ENCODE results near the gene DTNBP1.
"Not testable (repeated sequence)": the region's sequence is repeated elsewhere in the genome, so short reads cannot be mapped to it uniquely, and the experiment has no call there.

DTNBP1 gene

GRCh38 chr6:15553736-15554294, 109.0 kb downstream of the DTNBP1 start:
- DNase-seq, result no peak

- no peak for DNase-seq
These were observed 109.8 kb downstream of the DTNBP1 start for GRCh38 chr6:15553031-15553430.

DNA sequence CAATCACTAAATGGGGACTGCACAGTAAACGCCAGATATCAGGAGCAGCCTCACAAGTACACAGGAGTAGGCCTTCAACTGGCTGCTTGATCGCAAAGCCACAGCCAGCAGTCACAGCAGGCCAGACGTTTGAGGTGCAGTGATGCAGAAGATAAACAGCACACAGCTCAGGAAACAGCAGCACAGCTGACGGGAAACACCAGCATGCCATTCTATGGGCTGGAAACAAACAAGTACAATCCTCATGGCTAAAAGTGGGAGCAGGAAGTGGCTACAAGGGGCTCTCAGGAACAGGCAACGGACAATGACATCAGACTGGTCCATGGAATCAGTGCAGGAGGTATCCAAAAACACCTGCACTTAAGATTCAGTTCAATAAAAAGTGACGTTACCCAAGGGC, 111.0 kb downstream of the DTNBP1 start:
- no peak for DNase-seq

- no peak for DNase-seq
These were observed 111.6 kb downstream of the DTNBP1 start for GRCh38 chr6:15551262-15551661.

- no peak for DNase-seq
These were observed 112.2 kb downstream of the DTNBP1 start for GRCh38 chr6:15550546-15551123.

GRCh38 chr6:15549371-15549770, 113.5 kb downstream of the DTNBP1 start:
- DNase-seq, result no peak

- DNase-seq, result no peak
These were observed 115.4 kb downstream of the DTNBP1 start for GRCh38 chr6:15547400-15547799.

DNA sequence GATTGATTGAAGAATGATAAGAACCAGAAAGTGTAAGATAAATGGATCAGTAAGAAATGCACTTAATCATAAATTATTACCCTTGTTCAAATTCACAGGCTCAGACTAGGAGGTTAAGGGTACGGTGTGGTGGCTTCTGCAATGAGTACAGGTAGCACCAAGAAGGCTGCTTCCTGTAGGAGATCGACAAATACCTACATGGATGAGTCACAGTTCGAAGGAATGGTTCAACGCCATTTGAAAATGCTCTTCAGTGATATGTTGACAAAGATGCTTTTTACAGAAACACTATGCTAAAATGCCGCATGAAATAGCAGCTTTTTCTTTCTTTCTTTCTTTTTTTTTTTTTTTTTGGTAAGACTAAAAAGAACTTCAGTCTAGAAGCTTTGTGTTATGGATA, 116.2 kb downstream of the DTNBP1 start:
- no peak for DNase-seq

DNA sequence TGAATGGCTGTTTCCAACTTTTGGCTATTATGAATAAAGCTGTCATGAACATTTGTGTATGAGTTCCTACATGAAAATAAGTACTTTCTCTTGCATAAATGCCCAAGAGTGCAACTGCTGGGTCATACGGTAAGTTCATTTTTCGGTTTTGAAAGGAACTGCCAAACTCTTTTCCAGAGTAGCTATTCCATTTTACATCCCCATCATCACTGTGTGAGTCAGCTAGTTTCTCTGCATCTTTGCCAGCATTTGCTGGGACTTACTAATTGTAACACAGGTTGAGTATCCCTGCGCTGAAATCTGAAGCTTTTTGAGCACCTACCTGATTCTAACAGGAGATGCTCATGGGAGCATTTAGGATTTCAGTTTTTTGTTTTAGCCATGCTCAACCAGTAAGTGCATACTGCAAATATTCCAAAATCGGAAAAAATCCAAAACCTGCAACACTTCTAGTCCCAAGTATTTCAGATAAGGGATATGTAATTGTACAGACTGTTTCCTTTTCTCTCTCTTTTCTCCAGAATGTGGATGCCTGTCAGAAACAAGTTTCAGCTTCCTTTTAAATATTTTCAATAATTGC, 118.4 kb downstream of the DTNBP1 start:
- DNase-seq, result no peak

DNA sequence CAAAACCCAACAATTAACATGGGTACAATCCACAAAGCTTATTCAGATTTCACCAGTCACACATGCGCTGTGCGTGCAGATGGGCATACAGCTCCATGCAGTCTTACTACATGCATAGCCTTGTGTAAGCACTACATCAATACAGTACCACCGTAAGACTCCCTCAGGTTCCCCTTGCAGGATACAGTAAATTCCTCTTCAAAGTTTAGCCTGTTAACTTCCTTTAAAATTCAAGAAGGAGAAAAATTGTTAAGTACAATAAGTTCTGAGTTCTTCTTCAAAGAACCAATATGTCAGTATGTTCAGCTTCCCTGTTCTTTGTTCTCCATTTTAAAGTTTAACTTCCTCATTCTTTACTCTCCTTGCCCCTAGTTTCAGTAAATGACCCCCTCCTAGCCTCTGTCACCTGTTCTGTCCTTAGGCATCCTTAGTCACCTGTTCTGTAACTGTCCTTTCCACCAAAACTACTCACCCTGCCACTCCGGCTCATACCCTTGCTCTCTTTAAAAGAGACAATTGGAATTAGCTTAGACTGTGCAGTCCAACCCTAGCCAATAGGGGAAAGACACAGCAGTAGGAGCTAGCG, 119.4 kb downstream of the DTNBP1 start:
- DNase-seq, result not testable (repeated sequence)

- no peak for DNase-seq
These were observed 123.0 kb downstream of the DTNBP1 start for GRCh38 chr6:15539722-15540270.

DNA sequence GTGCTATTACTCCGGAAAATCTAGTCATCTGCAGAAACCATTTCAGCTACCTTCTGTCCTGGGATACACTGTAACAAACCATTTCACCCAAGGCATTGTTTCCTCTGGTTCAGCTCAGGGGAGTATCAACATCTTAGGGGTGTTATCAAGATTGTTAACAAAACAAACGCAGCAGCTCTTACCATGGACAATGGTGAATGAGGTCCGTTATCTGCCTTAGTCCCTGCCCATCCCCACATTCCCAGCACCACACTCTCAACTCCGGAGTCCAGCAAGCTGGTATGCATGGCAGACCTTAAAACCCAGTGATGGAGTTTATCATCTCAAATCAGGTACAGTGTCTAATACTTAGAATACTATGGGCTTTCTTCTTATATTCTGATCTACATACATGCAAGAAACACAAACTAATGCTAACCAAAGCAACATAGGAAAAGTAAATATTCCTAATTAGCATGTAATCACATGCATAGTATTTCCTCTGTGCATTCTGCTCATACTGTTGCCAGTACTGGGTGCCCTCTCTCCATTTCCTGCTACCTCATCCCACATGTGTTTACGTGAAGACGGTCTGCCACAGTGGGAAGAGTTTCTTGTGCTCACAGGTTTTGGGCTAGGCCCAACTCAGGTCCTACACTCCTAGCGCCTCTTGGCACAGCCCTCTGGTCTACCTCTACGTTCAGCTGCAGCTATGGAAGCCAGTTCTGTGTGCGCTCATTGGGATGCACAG, 123.9 kb downstream of the DTNBP1 start:
- DNase-seq, result no peak

GRCh38 chr6:15538106-15538505, 124.7 kb downstream of the DTNBP1 start:
- DNase-seq, result no peak

GRCh38 chr6:15536198-15536955, 126.5 kb downstream of the DTNBP1 start:
- DNase-seq, result no peak

- no peak for DNase-seq
These were observed 127.2 kb downstream of the DTNBP1 start for GRCh38 chr6:15535495-15536197.

GRCh38 chr6:15534974-15535373, 127.9 kb downstream of the DTNBP1 start:
- DNase-seq, result no peak

GRCh38 chr6:15533379-15534026, 129.3 kb downstream of the DTNBP1 start:
- DNase-seq, result no peak

- no peak for DNase-seq
These were observed 130.9 kb downstream of the DTNBP1 start for GRCh38 chr6:15531973-15532372.

GRCh38 chr6:15530411-15530810, 132.4 kb downstream of the DTNBP1 start:
- no peak for DNase-seq

DNA sequence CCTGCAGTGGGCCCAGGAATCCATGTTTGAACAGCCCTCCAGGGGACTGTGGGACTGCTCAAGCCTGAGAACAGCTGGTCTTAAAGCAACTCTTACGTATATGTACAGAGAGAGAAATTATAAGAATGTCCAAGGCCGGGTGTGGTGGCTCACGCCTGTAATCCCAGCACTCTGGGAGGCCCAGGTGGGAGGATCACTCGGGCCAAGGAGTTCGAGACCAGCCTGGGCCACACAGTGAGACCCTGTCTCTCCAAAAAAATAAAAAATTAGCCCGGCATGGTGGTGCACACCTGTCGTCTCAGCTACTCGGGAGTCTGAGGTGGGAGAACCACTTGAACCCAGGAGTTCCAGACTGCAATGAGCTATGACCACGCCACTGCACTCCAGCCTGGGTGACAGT, 134.0 kb downstream of the DTNBP1 start:
- no peak for DNase-seq

- no peak for DNase-seq
These were observed 134.8 kb downstream of the DTNBP1 start for GRCh38 chr6:15527838-15528617.

All from activated naive CD4-positive, alpha-beta T cell treated with Interleukin-2 at 50 U/mL for 16 hours (primary cell).